GM18507 (cell line): ENCODE data around the gene ARNT2.
"Not testable (repeated sequence)": the region's sequence is repeated elsewhere in the genome, so short reads cannot be mapped to it uniquely, and the experiment has no call there.

Source experiments
- DNase-seq: peaks from one replicate; pipeline ENCODE4 v3.0.0; 2011; ENCODE audit warnings: low read depth; ENCODE audit not compliant: insufficient read length; ENCODE audit errors: extremely low spot score
- FAIRE-seq: peaks from 2 replicates; lab custom pipeline; 2011; peaks lifted over from hg19 to GRCh38; lab: Jason Lieb, UNC

The ARNT2 gene

DNA sequence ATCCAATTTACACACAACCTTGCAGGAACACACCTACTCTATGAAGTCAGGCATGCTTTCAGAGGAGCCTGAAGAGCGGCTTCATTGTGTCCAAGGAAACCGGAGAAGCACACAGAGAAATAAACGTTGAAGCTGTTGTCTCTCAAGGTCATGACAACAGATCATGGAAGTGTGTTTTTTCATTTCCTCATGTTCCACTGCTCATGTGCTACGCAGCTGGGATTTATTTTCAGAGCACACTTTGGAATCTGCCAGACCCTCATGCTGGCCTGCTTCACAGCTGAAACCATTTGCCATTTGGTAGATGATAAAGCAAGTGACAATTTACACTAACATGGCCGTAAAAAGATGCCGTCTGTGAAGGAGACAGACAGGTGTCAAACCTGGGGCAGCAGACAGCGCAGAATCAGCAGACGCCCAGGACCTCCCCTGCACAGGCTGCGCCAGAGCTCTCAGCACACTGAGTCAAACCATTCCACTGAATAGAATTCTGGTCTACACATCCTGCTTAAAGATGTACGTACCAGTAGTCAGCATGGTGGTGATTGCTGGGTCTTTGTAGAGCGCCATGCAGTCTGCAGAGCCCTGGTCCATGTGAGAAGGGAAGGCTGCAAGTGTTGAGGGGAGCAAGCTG is 99.3 kb downstream of the ARNT2 start:
- DNase-seq, result no peak
- FAIRE-seq, result no peak

DNA sequence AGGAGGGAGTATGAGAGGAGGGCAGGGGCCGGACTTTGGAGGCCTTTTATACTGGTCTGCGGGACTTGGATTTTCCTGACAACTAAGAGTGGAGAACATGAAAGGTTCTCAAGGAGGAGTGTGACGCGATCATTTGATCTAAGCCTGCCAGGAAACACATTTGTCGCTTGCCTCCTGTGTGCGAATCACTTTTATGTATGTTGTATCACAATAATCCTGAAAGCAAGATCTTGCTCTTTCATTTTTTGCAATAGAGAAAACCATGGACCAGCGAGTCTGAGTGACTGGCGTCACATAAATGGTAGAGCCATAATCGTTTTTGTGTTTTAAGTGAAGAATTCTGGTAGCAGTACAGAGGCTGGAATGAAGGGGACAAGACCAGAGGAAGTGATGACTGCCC is 100.7 kb downstream of the ARNT2 start:
- DNase-seq (no peak), FAIRE-seq (no peak)

DNA sequence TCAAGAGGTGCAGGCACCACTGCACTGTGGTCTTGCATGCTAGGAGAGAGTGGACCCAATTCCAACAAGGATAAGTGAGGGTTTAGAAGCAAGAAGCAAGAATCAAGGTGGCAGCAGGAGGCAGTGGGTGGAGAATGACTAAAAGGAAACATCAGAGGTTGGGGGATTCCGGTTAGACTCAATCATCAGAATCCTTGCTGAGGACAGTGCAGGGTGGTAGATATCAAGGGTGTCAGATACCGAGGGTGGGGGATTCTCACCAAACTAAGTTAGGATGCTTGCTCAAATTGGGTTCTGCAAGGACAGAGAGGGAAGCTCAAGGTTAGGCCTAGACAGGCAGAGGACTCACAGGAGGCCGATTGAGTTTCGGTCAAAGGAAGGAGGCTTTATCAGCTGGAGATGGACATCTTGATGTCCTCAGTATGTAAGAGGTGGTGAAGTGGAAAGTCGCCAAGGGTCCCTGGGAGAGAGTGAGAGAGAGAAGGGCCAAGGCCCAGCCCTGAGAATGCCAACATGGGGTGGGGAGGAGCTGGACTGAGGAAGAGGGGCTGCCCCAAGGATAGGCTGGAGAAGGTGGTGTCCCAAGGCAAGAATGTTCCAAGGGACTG is 102.2 kb downstream of the ARNT2 start:
- FAIRE-seq (no peak), DNase-seq (no peak)

- DNase-seq, result no peak
- no peak for FAIRE-seq
Measured at GRCh38 chr15:80507131-80507530, 102.9 kb downstream of the ARNT2 start.

- DNase-seq (no peak), FAIRE-seq (no peak)
Measured at GRCh38 chr15:80507638-80508316, 103.6 kb downstream of the ARNT2 start.

- FAIRE-seq (no peak), DNase-seq (no peak)
Measured at GRCh38 chr15:80508783-80509182, 104.6 kb downstream of the ARNT2 start.

DNA sequence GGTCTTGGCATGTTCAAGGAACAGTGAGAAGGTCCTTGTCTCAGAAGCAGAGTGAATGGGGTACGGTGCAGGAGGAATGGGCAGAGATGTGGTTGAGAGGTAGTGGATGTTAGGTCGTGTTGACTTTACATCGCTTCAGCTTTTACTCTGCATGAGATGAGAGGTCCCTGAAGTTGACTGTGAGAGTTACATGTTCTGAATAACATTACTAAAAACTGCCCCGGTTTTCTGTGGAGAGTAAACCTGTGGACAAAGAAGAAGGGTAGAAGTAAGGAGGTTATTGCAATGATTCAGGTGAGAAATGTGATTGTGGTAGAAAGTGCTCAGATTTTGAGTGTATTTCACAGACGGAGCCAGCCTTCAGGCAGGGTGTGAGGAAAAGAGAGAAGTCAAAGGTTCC is 105.6 kb downstream of the ARNT2 start:
- FAIRE-seq, result no peak
- no peak for DNase-seq

DNA sequence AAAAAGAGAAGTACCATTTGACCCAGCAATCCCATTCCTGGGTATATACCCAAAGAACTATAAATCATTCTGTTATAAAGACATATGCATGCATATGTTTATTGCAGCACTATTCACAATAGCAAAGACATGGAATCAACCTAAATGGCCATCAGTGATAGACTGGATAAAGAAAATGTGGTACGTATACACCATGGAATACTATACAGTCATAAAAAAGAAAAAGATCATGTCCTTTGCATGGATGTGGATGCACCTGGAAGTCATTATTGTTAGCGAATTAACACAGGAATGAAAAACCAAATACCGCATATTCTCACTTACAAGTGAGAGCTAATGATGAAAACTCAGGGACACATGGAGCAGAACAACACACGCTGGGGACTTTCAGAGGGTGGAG is 106.8 kb downstream of the ARNT2 start:
- FAIRE-seq, DNase-seq: not testable (repeated sequence)

GRCh38 chr15:80512726-80513660 is 108.8 kb downstream of the ARNT2 start:
- DNase-seq (no peak), FAIRE-seq (no peak)

DNA sequence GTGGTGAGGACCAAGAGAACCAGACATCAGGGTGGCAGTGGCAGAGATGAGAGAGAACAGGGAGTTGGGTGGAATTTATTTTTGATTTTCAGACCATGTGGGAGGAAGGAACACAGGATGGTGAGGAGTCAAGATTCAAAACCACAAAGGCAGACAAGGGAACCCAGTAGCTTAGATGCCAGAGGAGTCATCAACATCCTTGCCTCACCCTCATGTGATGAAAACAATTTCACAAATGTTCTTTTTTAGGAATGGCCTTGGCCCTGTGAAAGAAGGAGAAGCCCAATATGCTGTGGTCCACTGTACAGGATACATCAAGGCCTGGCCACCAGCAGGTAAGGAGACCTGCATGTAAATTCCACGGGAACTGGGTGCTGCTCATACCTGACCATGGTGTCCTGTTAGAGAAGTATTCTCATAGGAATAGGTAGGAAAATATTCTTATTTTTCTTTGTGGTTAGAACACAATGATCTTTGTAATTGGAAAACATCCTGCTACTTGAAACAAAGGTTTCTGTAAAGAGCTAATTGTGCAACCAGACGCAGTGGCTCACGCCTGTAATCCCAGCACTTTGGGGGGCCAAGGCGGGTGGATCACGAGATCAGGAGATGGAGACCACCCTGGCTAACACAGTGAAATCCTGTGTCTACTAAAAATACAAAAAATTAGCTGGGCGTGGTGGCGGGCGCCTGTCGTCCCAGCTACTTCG is 110.0 kb downstream of the ARNT2 start:
- DNase-seq (no peak), FAIRE-seq (no peak)

GRCh38 chr15:80517290-80517689 is 113.1 kb downstream of the ARNT2 start:
- FAIRE-seq (no peak), DNase-seq (no peak)

GRCh38 chr15:80518522-80518921 is 114.3 kb downstream of the ARNT2 start:
- DNase-seq (no peak), FAIRE-seq (no peak)

DNA sequence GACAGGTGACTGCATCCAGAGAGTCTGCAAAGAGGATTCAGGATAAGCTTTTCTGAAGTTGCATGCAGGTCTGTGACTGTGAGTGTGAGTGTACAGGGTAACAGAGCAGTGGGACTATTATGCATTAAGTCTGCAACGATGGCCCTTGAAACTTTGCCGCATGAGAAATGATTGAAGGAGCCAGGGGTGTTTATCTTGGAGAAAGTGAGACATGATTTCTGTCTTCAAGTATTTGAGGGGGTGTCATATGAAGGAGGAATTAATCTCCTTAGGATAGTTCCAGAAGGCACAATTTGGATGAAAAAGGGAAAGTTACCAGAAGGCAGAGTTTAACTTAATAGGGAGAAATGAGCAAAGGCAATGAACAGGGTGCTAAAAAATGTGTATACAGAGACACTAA is 119.6 kb downstream of the ARNT2 start:
- FAIRE-seq (no peak), DNase-seq (no peak)

- no peak for DNase-seq
- FAIRE-seq, result no peak
Measured at GRCh38 chr15:80525853-80526252, 121.7 kb downstream of the ARNT2 start.

DNA sequence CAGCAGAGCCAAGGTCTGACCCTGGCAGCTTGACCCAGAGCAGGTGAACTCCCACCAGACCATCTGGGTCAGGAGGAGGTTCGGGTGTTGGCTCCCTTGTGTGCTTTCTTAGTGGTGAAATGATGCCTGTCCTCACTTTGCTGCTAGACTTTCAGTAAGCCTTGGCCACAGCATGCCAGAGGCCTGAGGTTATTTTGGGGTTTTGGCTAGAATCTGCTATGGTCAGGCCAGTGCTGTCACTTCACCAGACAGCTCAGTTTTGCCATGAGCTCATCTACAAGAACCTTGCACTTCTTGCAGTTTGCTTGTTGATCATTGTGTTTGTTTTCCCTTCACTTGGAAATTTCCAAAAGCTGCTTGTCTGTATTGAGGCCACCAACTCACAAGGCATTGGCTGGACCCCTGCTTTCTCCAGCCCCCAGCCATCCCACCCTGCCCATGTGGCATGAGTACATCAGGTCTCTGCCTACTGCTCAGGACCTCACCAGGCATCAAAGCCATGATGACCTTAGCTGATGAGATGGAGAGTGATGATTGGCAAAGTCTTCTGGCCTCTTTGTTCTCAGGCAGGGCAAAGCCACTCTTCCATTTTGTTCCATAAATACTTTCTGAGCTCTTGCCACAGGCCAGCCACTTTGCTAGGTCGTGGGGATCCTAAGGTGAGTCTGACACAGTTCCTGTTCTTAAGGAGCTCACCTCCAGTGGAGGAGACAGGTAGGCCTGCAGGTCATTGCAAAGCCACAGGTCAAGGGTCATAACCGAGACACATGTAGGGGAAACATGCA is 122.6 kb downstream of the ARNT2 start:
- no peak for FAIRE-seq
- no peak for DNase-seq

- DNase-seq, result no peak
- FAIRE-seq, result no peak
Measured at GRCh38 chr15:80527406-80527805, 123.2 kb downstream of the ARNT2 start.

GRCh38 chr15:80527961-80528360 is 123.8 kb downstream of the ARNT2 start:
- DNase-seq (no peak), FAIRE-seq (no peak)

GRCh38 chr15:80530737-80531365 is 126.7 kb downstream of the ARNT2 start:
- DNase-seq, result no peak
- FAIRE-seq, result no peak
